HCT116 (cell line): ENCODE data around the gene PKNOX2. TPM values are rescaled to one million over a fixed set of nuclear protein-coding genes. Genes with fewer than 3 reads are reported as not detected.

Experiments used
- ATAC-seq: fragments of 200-7000 bp; cut with Tn5 transposase; 2 replicates; pipeline ENCODE4 v1.9.1; 2020; ENCODE audit warnings: mild to moderate bottlenecking, moderate library complexity
- BruUV-seq: library from RNA; stranded (reverse); fragments of 400-500 nt; replicated peaks from 2 replicates; lab custom pipeline; 2021; lab: Mats Ljungman, UMichigan
- CTCF ChIA-PET: fragments of 300-600 bp; sonication (Branson Sonifier 250); formaldehyde crosslinking; loops from one replicate; lab custom pipeline; 2021; ENCODE audit warnings: antibody characterized with exemption; lab: Charles Lee
- POLR2A ChIA-PET: fragments of 300-600, 350-600 bp; sonication (Branson Sonifier 250); formaldehyde crosslinking; loops from one replicate; lab custom pipeline; 2021; ENCODE audit warnings: antibody characterized with exemption; lab: Charles Lee
- RAD21 ChIA-PET, 2 experiments: fragments of 300-600 bp; sonication (Branson Sonifier 250); formaldehyde crosslinking; loops; one replicate each; lab custom pipeline; 2023; ENCODE audit warnings: low total read pairs in 2 of 2; ENCODE audit not compliant: uncharacterized antibody in 2 of 2, unreplicated experiment in 2 of 2, low non-redundant PET in 1 of 2; lab: Charles Lee
- DNase-seq: peaks from one replicate; pipeline ENCODE4 v3.0.0-alpha.2; 2010; ENCODE audit warnings: low read depth, low spot score
- H2AFZ ChIP-seq: fragments of 200-600 bp; shearing (Covaris generic), sonication (generic); 2 replicates; pipeline ENCODE4 v1.6.1; 2017; ENCODE audit warnings: low read depth, mixed run types, mixed read lengths, antibody characterized with exemption, low read length; ENCODE audit not compliant: poor library complexity, severe bottlenecking
- H3K27ac ChIP-seq: 2 replicates; pipeline ENCODE4 v1.5.1; 2012; ENCODE audit warnings: low read depth, low read length
- H3K27me3 ChIP-seq: fragments of 200-600 bp; sonication (generic); 2 replicates; pipeline ENCODE4 v1.6.1; 2016; ENCODE audit warnings: mixed run types, low read length, mixed read lengths; ENCODE audit not compliant: insufficient read depth
- H3K36me3 ChIP-seq, 2 experiments: fragments of 200-500 bp in 1 of 2; fragments of 200-600 bp in 1 of 2; sonication (Bioruptor generic) in 1 of 2; sonication (generic) in 1 of 2; 2 replicates each; pipeline versions ENCODE4 v1.5.1 to v1.6.1; 2014 to 2016; ENCODE audit warnings: low read length in 2 of 2, inconsistent platforms in 1 of 2, mixed read lengths in 1 of 2, mixed run types in 1 of 2; ENCODE audit not compliant: insufficient read depth in 2 of 2, control insufficient read depth in 1 of 2
- H3K4me1 ChIP-seq, 2 experiments: fragments of 200-600 bp in 1 of 2; sonication (generic) in 1 of 2; 2 replicates each; pipeline versions ENCODE4 v1.5.1 to v1.6.1; 2012 to 2017; ENCODE audit warnings: low read length in 2 of 2, inconsistent platforms in 1 of 2, mild to moderate bottlenecking in 1 of 2, mixed read lengths in 1 of 2, mixed run types in 1 of 2, moderate library complexity in 1 of 2; ENCODE audit not compliant: insufficient read depth in 2 of 2, control insufficient read depth in 1 of 2
- H3K4me2 ChIP-seq: fragments of 200-600 bp; sonication (generic); 2 replicates; pipeline ENCODE4 v1.6.1; 2017; ENCODE audit warnings: mixed run types, low read length, mixed read lengths
- H3K4me3 ChIP-seq, 2 experiments: fragments of 200-600 bp in 1 of 2; sonication (generic) in 1 of 2; replicated peaks in 1 of 2; 2 replicates each; pipeline ENCODE4 v1.5.1; 2011 to 2016; ENCODE audit warnings: low read length in 2 of 2, control low read depth in 1 of 2, low read depth in 1 of 2, mild to moderate bottlenecking in 1 of 2, mixed read lengths in 1 of 2, mixed run types in 1 of 2
- H3K79me2 ChIP-seq: fragments of 200-600 bp; sonication (generic); 2 replicates; pipeline ENCODE4 v1.6.1; 2017; ENCODE audit warnings: mild to moderate bottlenecking, mixed run types, low read length, moderate library complexity, mixed read lengths; ENCODE audit not compliant: insufficient read depth
- H3K9ac ChIP-seq: fragments of 200-600 bp; sonication (generic); 2 replicates; pipeline ENCODE4 v1.6.1; 2016; ENCODE audit warnings: low read length, mixed read lengths
- H3K9me2 ChIP-seq: fragments of 200-600 bp; sonication (generic), shearing (Covaris generic); 2 replicates; pipeline ENCODE4 v1.6.1; 2017; ENCODE audit warnings: mixed run types, mild to moderate bottlenecking, moderate library complexity; ENCODE audit not compliant: insufficient read depth
- H3K9me3 ChIP-seq, 2 experiments: fragments of 200-500 bp in 1 of 2; fragments of 200-600 bp in 1 of 2; sonication (Bioruptor generic) in 1 of 2; sonication (generic) in 1 of 2; 2 replicates each; pipeline ENCODE4 v1.6.1; 2014 to 2017; ENCODE audit warnings: low read length in 2 of 2, mixed read lengths in 2 of 2, inconsistent platforms in 1 of 2, low read depth in 1 of 2, mild to moderate bottlenecking in 1 of 2, mixed run types in 1 of 2, moderate library complexity in 1 of 2; ENCODE audit not compliant: control insufficient read depth in 1 of 2, insufficient read depth in 1 of 2
- H4K20me1 ChIP-seq: fragments of 200-600 bp; sonication (generic), shearing (Covaris generic); 2 replicates; pipeline ENCODE4 v1.6.1; 2017; ENCODE audit warnings: mixed run types, mild to moderate bottlenecking, moderate library complexity; ENCODE audit not compliant: insufficient read depth
- CBX3 ChIP-seq: IDR thresholded peaks from 2 replicates; pipeline ENCODE4 v1.6.1; 2012; ENCODE audit warnings: low read depth
- EGR1 ChIP-seq: IDR thresholded peaks from 2 replicates; pipeline ENCODE4 v1.6.1; 2012; ENCODE audit warnings: low read depth
- FOSL1 ChIP-seq: IDR thresholded peaks from 2 replicates; pipeline ENCODE4 v1.6.1; 2012; ENCODE audit warnings: low read depth
- POLR2A ChIP-seq: IDR thresholded peaks from 2 replicates; pipeline ENCODE4 v1.7.0; 2011; ENCODE audit warnings: borderline replicate concordance; ENCODE audit not compliant: insufficient read depth, insufficient read length; ENCODE audit errors: extremely low read depth
- POLR2AphosphoS5 ChIP-seq: IDR thresholded peaks from 2 replicates; pipeline ENCODE4 v1.6.1; 2011; ENCODE audit warnings: mild to moderate bottlenecking, low read depth, low read length, moderate library complexity
- RAD21 ChIP-seq: IDR thresholded peaks from 2 replicates; pipeline ENCODE4 v1.6.1; 2012; ENCODE audit warnings: low read depth, mild to moderate bottlenecking
- REST ChIP-seq: IDR thresholded peaks from 2 replicates; pipeline ENCODE4 v1.6.1; 2012; ENCODE audit warnings: low read depth
- SIN3A ChIP-seq: IDR thresholded peaks from 2 replicates; pipeline ENCODE4 v1.6.1; 2012; ENCODE audit warnings: low read depth
- SRF ChIP-seq: IDR thresholded peaks from 2 replicates; pipeline ENCODE4 v1.6.1; 2012; ENCODE audit warnings: low read depth
- ZFX ChIP-seq: fragments of 450-650 bp; IDR thresholded peaks from 2 replicates; pipeline ENCODE4 v1.6.1; 2017
- intact Hi-C: fragments of 100-400 bp; cut with micrococcal nuclease; formaldehyde crosslinking; loops from 2 replicates; pipeline ENCODE4 v1.10.0; 2022
- total RNA-seq: library from RNA; stranded (reverse); gene quantifications from one replicate; pipeline ENCODE4 v1.2.1, GENCODE V29; 2021; ENCODE audit not compliant: unreplicated experiment
- TF ChIP-seq, protein P1 (sequence below): IDR thresholded peaks from 2 replicates; pipeline ENCODE4 v1.6.1; 2011; ENCODE audit warnings: mild to moderate bottlenecking, low read length, moderate library complexity; ENCODE audit not compliant: insufficient replicate concordance; ENCODE audit errors: extremely low read depth

Gene PKNOX2
- total RNA-seq, 1 experiment from 2014 or later, result 0.20 TPM

DNA sequence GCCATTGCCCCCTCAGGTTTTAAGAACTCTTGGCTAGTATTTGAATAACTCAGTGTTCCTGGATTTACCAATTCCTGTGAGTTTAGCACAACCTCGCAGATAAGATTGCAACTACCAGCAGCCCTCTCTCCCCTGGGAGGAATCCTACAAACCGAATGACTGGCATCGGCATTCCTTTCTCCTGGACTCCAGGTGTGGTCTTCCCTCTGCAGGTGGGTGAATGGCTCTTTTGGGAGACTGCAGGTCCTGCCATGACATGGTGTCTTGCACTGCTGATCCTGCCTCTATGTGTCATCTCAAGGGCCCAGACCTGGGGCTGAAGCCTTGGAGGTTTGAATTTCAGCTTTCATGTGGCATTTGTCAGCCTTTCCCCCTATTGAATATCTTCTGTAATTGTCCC is 105.6 kb downstream of the PKNOX2 start (continued):
- TF ChIP-seq REST, result no peak

DNA sequence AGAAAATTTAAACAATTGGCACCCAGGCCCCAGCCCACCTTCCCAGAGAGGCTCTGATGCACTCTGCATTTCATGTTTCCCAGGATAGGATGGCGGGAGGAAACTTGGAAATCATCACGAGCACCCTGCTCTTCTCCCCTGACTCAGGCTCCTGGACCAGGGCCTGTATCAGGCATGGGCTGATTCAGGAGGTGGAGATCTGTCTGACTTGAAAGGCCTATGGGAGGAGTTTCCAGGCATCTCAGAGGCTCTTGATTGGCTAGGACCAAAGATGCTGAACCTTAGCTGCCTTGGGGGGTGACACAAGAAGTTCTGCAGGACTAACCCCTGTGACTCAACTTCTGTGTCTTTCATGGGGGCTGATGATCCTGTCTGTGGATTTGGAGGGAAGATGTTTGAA is 106.2 kb downstream of the PKNOX2 start:
- Histone ChIP-seq H2AFZ (no peak overlapping the region), H3K4me2 (no peak overlapping the region), H3K4me3 (no peak overlapping the region), H3K9me2 (no peaks in the 10 kb centered on the region), H3K27me3 (peaks cover 12% of the 10 kb centered on the region; the same call in 1 of the 2 replicates), H4K20me1 (no peaks in the 10 kb centered on the region), H3K79me2 (no peaks in the 10 kb centered on the region), H3K9me3 (no peaks in the 10 kb centered on the region), H3K9ac (no peak overlapping the region), H3K36me3 (no peaks in the 10 kb centered on the region), H3K4me1 (no peaks in the 10 kb centered on the region), H3K27ac (no peak overlapping the region)
- DNase-seq (no peak), ATAC-seq (no peak)
- intact Hi-C loops, result no loop called here
- POLR2A ChIA-PET, result no interaction called here
- RAD21 ChIA-PET, result no interaction called here
- no TSS peak for BruUV-seq
- CTCF ChIA-PET, result no interaction called here
- TF ChIP-seq, protein P1, sequence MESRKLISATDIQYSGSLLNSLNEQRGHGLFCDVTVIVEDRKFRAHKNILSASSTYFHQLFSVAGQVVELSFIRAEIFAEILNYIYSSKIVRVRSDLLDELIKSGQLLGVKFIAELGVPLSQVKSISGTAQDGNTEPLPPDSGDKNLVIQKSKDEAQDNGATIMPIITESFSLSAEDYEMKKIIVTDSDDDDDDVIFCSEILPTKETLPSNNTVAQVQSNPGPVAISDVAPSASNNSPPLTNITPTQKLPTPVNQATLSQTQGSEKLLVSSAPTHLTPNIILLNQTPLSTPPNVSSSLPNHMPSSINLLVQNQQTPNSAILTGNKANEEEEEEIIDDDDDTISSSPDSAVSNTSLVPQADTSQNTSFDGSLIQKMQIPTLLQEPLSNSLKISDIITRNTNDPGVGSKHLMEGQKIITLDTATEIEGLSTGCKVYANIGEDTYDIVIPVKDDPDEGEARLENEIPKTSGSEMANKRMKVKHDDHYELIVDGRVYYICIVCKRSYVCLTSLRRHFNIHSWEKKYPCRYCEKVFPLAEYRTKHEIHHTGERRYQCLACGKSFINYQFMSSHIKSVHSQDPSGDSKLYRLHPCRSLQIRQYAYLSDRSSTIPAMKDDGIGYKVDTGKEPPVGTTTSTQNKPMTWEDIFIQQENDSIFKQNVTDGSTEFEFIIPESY, result no peak
- TF ChIP-seq SIN3A, result no peak
- no peak for TF ChIP-seq REST
- TF ChIP-seq FOSL1, result no peak
- no peak for TF ChIP-seq ZFX
- TF ChIP-seq CBX3, result no peak
- TF ChIP-seq EGR1, result no peak
- TF ChIP-seq POLR2A, result no peak
- TF ChIP-seq SRF, result no peak
- TF ChIP-seq RAD21, result no peak
- no peak for TF ChIP-seq POLR2AphosphoS5
